ENCODE measurements around the gene C20orf144. TPM values are rescaled to one million over a fixed set of nuclear protein-coding genes. Genes with fewer than 3 reads are reported as not detected.

C20orf144 gene
- 0.09 to 0.20 TPM (median 0.11 TPM) in 3 replicates for total RNA-seq

DNA sequence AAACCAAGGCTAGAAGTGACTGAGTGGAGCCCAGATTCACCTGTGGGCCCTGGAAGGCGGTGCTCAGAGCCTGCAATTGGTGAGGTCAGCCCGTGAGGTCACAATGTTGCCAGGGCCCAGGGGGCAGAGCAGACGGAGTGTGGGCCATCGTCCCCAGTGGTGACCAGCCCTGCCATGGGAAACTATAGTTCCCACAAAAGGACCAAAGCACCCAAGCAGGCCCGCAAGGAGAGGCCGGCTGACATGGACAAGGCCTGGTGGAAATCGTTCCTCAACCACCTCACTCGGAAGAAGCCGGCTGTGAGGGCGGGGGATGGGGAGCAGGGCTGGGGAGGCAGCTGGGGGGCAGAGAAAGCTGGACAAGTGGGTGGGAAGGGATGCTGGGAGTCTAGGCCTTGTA lies at the start of gene C20orf144:
Gene C20orf144 (plus strand): TSS at position 156 of the 400 bp plus-strand sequence. CDS start 19 bp downstream, at position 175.
- DNase-seq (ENCODE audit: low spot score in 2 of 2, unreplicated experiment in 2 of 2): no peak
- no peaks in the 10 kb centered on the region for H3K27me3 Mint-ChIP-seq (ENCODE audit: low read depth)
- H3K4me1 Mint-ChIP-seq: peaks cover 22% of the 10 kb centered on the region
- TF ChIP-seq, protein P1, sequence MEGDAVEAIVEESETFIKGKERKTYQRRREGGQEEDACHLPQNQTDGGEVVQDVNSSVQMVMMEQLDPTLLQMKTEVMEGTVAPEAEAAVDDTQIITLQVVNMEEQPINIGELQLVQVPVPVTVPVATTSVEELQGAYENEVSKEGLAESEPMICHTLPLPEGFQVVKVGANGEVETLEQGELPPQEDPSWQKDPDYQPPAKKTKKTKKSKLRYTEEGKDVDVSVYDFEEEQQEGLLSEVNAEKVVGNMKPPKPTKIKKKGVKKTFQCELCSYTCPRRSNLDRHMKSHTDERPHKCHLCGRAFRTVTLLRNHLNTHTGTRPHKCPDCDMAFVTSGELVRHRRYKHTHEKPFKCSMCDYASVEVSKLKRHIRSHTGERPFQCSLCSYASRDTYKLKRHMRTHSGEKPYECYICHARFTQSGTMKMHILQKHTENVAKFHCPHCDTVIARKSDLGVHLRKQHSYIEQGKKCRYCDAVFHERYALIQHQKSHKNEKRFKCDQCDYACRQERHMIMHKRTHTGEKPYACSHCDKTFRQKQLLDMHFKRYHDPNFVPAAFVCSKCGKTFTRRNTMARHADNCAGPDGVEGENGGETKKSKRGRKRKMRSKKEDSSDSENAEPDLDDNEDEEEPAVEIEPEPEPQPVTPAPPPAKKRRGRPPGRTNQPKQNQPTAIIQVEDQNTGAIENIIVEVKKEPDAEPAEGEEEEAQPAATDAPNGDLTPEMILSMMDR (IDR thresholded peaks at IDR 0.05; ENCODE audit: unreplicated experiment): no peak
- peak within 1 kb of the TSS; percentile 80 for H3K27ac Mint-ChIP-seq
- peak within 1 kb of the TSS; percentile 80 for H3K4me3 Mint-ChIP-seq
- no peaks in the 10 kb centered on the region for H3K9me3 Mint-ChIP-seq
- H3K36me3 Mint-ChIP-seq: peaks cover 5% of the 10 kb centered on the region

DNA sequence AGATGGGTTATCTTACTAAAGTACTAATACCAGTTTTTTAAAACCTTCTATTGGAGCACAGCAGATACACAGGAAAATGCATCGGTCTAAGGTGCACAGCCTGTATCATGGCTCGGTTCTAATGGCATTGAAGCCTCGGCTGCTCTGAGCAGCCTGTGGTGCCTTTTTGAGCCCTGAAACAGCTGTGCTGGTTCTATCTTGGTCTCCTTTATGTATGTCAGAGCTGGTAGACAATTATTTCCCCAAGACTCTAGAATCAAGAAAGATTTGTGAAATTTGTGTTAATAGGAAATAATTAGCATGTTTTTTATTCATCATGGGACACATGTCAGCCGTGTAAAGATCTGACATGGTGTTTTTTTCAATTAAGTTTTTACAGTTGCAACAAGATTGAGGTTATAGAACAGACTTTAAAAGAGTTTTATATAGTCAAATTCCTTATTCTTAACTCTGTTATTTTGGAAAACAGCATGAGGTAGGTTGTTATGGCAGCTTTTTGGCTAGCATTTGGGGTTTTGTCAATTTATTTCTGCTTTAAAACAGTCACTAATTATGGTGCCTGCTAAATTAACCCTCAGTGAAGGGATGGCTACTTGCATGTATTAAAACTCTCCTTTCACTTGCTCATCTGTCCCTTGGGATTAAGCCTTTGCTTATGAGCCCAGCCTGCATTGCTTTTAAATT lies 40.3 kb upstream of the C20orf144 start:
- no peak overlapping the region for H3K4me3 Mint-ChIP-seq
- DNase-seq (ENCODE audit: low spot score in 2 of 2, unreplicated experiment in 2 of 2): no peak
- H3K27ac Mint-ChIP-seq: no peak overlapping the region
- H3K4me1 Mint-ChIP-seq: no peaks in the 10 kb centered on the region
- H3K9me3 Mint-ChIP-seq: no peaks in the 10 kb centered on the region
- TF ChIP-seq, protein P1 (IDR thresholded peaks at IDR 0.05; ENCODE audit: unreplicated experiment): no peak
- peaks cover 45% of the 10 kb centered on the region for H3K36me3 Mint-ChIP-seq
- no peaks in the 10 kb centered on the region for H3K27me3 Mint-ChIP-seq (ENCODE audit: low read depth)

DNA sequence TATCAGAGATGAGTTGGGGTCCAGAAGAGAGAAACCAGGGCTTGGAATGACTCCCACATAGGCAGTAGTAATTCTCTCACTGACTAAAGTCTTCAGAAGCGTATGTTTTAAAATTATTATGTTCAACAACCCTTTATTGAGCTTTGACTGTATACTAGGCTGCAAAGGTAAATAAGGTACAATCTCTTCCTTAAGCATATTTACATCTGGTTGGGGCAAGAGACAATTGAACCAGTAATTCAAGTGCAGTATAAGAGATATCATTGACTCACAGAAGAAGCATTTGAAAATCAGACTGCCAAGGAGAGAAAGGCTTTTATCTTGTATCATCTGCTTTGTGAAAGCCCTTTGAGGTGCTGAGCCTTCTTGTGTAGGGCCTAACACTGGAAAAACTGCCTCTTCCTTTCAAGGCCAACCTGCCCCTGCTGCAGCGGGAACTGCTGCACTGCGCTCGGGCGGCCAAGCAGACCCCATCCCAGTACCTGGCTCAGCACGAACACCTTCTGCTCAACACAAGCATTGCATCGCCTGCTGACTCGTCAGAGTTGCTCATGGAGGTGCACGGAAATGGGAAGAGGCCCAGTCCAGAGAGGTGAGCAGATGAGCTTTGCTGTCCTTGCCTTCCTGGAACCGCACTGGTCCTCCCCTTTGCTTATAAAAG lies 39.3 kb upstream of the C20orf144 start:
- no peak overlapping the region for H3K27ac Mint-ChIP-seq
- no peaks in the 10 kb centered on the region for H3K4me1 Mint-ChIP-seq
- no peak overlapping the region for H3K4me3 Mint-ChIP-seq
- DNase-seq (ENCODE audit: low spot score in 2 of 2, unreplicated experiment in 2 of 2): no peak
- H3K9me3 Mint-ChIP-seq: no peaks in the 10 kb centered on the region
- TF ChIP-seq, protein P1 (IDR thresholded peaks at IDR 0.05; ENCODE audit: unreplicated experiment): no peak
- peaks cover 52% of the 10 kb centered on the region for H3K36me3 Mint-ChIP-seq
- no peaks in the 10 kb centered on the region for H3K27me3 Mint-ChIP-seq (ENCODE audit: low read depth)

DNA sequence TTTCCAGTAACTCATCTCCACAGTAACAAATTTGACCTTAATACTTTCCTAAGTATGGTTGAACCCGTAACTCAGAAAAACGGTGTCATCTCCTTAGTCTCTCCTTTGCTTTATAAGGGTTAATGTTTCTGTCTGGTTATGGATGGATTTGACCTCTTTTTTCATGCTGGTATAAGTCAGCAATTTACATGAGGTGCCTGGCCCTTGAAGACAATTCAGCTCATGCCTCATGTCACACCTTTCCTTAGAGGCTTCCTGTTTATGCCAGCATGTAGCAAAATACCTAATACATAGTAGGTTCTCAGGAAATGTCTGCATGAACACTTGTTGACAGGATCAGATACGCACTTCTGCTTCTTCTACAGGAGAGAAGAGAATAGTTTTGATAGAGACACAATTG lies 37.7 kb upstream of the C20orf144 start:
- H3K27ac Mint-ChIP-seq: no peak overlapping the region
- H3K4me3 Mint-ChIP-seq: no peak overlapping the region
- H3K4me1 Mint-ChIP-seq: no peaks in the 10 kb centered on the region
- no peak for DNase-seq (ENCODE audit: low spot score in 2 of 2, unreplicated experiment in 2 of 2)
- peaks cover 58% of the 10 kb centered on the region for H3K36me3 Mint-ChIP-seq
- TF ChIP-seq, protein P1 (IDR thresholded peaks at IDR 0.05; ENCODE audit: unreplicated experiment): no peak
- no peaks in the 10 kb centered on the region for H3K27me3 Mint-ChIP-seq (ENCODE audit: low read depth)
- H3K9me3 Mint-ChIP-seq: no peaks in the 10 kb centered on the region

DNA sequence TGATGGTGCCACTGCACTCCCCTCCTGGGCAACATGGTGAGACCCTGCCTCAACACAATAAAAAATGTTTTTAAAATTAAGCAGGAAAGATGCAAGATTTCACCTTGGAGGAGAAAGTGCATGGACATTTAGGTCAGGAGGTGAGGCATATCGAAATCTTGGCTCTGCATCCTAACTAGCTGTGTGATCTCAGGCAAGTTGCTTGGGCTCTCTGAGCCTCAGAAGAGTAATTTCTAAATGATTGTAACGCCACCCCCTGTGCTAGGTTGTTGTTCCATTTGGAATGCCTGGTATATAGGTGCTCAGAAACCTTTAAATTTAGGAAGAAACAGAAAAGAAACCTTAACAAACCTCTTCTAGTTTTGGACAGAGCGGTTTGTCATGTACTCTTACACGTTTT lies 35.9 kb upstream of the C20orf144 start:
- no peaks in the 10 kb centered on the region for H3K4me1 Mint-ChIP-seq
- H3K9me3 Mint-ChIP-seq: no peaks in the 10 kb centered on the region
- no peak overlapping the region for H3K27ac Mint-ChIP-seq
- H3K36me3 Mint-ChIP-seq: peaks cover 67% of the 10 kb centered on the region
- H3K4me3 Mint-ChIP-seq: no peak overlapping the region
- DNase-seq (ENCODE audit: low spot score in 2 of 2, unreplicated experiment in 2 of 2): no peak
- H3K27me3 Mint-ChIP-seq (ENCODE audit: low read depth): no peaks in the 10 kb centered on the region
- TF ChIP-seq, protein P1 (IDR thresholded peaks at IDR 0.05; ENCODE audit: unreplicated experiment): no peak
